Esophagus squamous epithelium (tissue), 4 donors: Measurements from ENCODE around the gene BCL2L13.

ENCODE experiments used
- POLR2A ChIP-seq, 4 donors: fragments of 450-650 bp; IDR thresholded peaks; one replicate each; pipeline ENCODE4 v1.6.1; 2017; ENCODE audit warnings: antibody characterized with exemption in 4 of 4, mild to moderate bottlenecking in 4 of 4, moderate library complexity in 3 of 4
- TF ChIP-seq, protein P1 (sequence below), 6 experiments: fragments of 450-650 bp in 4 of 6; fragments of 200-600 bp in 2 of 6; sonication (generic) in 2 of 6; IDR thresholded peaks; one replicate each; pipeline ENCODE4 v1.5.1; 2016 to 2019; ENCODE audit warnings: antibody characterized with exemption in 6 of 6, mild to moderate bottlenecking in 4 of 6, moderate library complexity in 4 of 6

- TF ChIP-seq, protein P1, sequence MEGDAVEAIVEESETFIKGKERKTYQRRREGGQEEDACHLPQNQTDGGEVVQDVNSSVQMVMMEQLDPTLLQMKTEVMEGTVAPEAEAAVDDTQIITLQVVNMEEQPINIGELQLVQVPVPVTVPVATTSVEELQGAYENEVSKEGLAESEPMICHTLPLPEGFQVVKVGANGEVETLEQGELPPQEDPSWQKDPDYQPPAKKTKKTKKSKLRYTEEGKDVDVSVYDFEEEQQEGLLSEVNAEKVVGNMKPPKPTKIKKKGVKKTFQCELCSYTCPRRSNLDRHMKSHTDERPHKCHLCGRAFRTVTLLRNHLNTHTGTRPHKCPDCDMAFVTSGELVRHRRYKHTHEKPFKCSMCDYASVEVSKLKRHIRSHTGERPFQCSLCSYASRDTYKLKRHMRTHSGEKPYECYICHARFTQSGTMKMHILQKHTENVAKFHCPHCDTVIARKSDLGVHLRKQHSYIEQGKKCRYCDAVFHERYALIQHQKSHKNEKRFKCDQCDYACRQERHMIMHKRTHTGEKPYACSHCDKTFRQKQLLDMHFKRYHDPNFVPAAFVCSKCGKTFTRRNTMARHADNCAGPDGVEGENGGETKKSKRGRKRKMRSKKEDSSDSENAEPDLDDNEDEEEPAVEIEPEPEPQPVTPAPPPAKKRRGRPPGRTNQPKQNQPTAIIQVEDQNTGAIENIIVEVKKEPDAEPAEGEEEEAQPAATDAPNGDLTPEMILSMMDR (IDR thresholded peaks at IDR 0.05), result no peak
- no peak for TF ChIP-seq POLR2A (IDR thresholded peaks at IDR 0.05)
Measured at GRCh38 chr22:17672417-17672991, 33.9 kb downstream of the BCL2L13 start.
